ENCODE measurements around the gene GNG8. TPM values are rescaled to one million over a fixed set of nuclear protein-coding genes. Genes with fewer than 3 reads are reported as not detected.

Gene GNG8
- total RNA-seq, 1 experiment from 2014 or later = not detected

GRCh38 chr19:46591254-46591653, 44.7 kb downstream of the GNG8 start:
- no peak for DNase-seq (ENCODE audit: low read depth, low spot score)
- no peaks in the 10 kb centered on the region for H3K9me2 ChIP-seq (ENCODE audit: insufficient read depth)
- no peaks in the 10 kb centered on the region for H3K9me3 ChIP-seq (ENCODE audit: control insufficient read depth in 1 of 2, insufficient read depth in 1 of 2, low read depth in 1 of 2, low read length in 2 of 2)
- intact Hi-C loops (cut with micrococcal nuclease) = no loop called here
- no peaks in the 10 kb centered on the region for H3K36me3 ChIP-seq (ENCODE audit: control insufficient read depth in 1 of 2, insufficient read depth in 2 of 2, low read length in 2 of 2)
- H4K20me1 ChIP-seq (ENCODE audit: insufficient read depth) = no peaks in the 10 kb centered on the region
- no peak for TF ChIP-seq SRF (IDR thresholded peaks at IDR 0.05; ENCODE audit: low read depth)
- TF ChIP-seq CBX3 (IDR thresholded peaks at IDR 0.05; ENCODE audit: low read depth) = no peak
- no peak for TF ChIP-seq TCF7L2 (IDR thresholded peaks at IDR 0.05; ENCODE audit: borderline replicate concordance, extremely low read depth, insufficient read depth, insufficient read length)
- no peak for TF ChIP-seq ZNF274 (IDR thresholded peaks at IDR 0.05; ENCODE audit: low read depth, low read length)
- TF ChIP-seq JUND (IDR thresholded peaks at IDR 0.05) = no peak
- no peak for TF ChIP-seq SIN3A (IDR thresholded peaks at IDR 0.05; ENCODE audit: low read depth)
- no peak for TF ChIP-seq CEBPB (IDR thresholded peaks at IDR 0.05; ENCODE audit: low read depth)
- TF ChIP-seq REST (IDR thresholded peaks at IDR 0.05; ENCODE audit: low read depth) = no peak
- TF ChIP-seq RAD21 (IDR thresholded peaks at IDR 0.05; ENCODE audit: low read depth) = no peak
- H3K9ac ChIP-seq (ENCODE audit: low read length) = no peak overlapping the region
- ChIA-PET RAD21 (ENCODE audit: low non-redundant PET in 1 of 2, low total read pairs in 2 of 2, uncharacterized antibody in 2 of 2, unreplicated experiment in 2 of 2) (no interaction called here), CTCF (no interaction called here), POLR2A (no interaction called here)
- no peak for ATAC-seq
- no peaks in the 10 kb centered on the region for H3K27me3 ChIP-seq (ENCODE audit: insufficient read depth, low read length)
- no TSS peak for BruUV-seq (replicated peaks)
- H3K27ac ChIP-seq (ENCODE audit: low read depth, low read length) = no peak overlapping the region
- no peaks in the 10 kb centered on the region for H3K79me2 ChIP-seq (ENCODE audit: insufficient read depth, low read length)
- no peak overlapping the region for H3K4me2 ChIP-seq (ENCODE audit: low read length)
- no peak overlapping the region for H2AFZ ChIP-seq (ENCODE audit: low read depth, low read length, poor library complexity, severe bottlenecking)
- peaks cover 2 to 8% of the 10 kb centered on the region in 2 experiments; a peak in 3 of 4 replicates for H3K4me1 ChIP-seq (ENCODE audit: control insufficient read depth in 1 of 2, insufficient read depth in 2 of 2, low read length in 2 of 2)
- no peak overlapping the region for H3K4me3 ChIP-seq (replicated peaks in 1 of 2; ENCODE audit: low read depth in 1 of 2, low read length in 2 of 2)

All from HCT116 (cell line).